HG03565 (cell line): Measurements from ENCODE around the gene NEMP2.
"Not testable (repeated sequence)": the region's sequence is repeated elsewhere in the genome, so short reads cannot be mapped to it uniquely, and the experiment has no call there.

Experiments used
- ATAC-seq: cut with Tn5 transposase; IDR thresholded peaks from one replicate; pipeline ENCODE4 v1.9.1; 2021; ENCODE audit warnings: mild to moderate bottlenecking, moderate library complexity; ENCODE audit not compliant: unreplicated experiment

Gene NEMP2

DNA sequence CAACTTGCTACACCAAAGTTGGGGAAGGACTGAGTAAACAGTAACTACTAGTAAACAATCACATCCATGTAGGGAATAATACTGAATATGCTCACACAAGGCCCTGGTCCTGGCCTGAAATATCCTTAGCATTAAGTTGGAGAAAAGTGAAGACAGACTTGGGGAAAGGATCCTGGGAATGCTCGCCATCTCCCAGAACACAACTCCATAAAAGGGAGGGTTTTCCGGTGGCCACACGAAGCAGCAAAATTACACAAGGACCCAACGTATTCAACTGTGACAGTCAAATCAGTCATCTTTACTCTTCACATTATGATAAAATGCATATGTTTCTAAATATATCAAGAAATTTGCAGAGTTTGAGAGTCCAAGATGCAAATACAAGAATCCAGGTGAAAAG is 7.3 kb downstream of the NEMP2 start:
- ATAC-seq = no peak

DNA sequence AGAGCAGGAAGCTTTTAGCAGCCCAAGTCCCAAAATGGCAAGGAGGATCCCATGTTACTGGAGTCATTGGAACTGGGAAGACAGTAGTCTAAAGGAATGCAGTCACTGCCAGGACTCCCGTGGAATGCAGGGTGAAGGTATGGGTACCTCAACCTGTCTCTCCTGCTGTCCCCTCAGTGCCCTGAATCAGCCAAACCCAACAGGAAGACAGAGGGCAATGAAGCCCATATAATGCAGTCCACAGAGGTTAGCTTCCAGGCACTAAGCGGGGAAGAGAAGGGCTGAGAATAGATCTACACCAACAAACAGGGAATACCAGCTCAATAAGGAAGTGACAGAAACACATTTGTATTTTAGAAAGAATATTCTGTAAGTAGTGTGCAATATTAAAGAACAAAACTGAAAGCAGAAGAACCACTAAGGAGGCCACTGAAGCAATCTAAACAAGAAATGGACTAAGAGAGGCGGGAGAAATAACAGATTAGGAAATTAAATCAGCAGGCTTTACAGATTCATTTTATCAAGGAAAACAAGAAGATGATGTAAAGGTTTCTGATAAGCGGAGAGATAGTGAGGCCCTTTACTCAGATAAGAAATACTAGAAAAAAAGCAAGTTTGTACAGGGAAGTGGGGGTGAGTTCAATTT is 8.3 kb downstream of the NEMP2 start:
- no peak for ATAC-seq

DNA sequence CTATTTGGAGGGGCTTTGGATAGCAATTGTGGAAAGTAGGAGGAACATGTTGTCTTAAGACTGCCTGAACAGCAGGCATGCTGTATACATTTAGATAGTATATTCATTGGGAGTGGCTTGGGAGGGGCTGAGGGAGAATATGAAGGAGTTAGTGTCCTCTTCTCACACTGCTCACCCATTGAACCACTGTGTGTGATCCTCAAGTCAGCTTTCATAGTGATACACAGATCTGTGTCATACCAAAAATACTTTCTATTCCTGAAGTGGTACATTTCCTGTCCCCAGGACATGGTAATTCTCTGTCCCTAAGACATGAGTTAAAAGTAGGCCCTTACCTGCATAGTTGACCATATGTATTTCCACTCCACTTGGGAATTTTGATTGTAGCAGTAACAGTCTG is 9.6 kb downstream of the NEMP2 start:
- ATAC-seq = no peak

DNA sequence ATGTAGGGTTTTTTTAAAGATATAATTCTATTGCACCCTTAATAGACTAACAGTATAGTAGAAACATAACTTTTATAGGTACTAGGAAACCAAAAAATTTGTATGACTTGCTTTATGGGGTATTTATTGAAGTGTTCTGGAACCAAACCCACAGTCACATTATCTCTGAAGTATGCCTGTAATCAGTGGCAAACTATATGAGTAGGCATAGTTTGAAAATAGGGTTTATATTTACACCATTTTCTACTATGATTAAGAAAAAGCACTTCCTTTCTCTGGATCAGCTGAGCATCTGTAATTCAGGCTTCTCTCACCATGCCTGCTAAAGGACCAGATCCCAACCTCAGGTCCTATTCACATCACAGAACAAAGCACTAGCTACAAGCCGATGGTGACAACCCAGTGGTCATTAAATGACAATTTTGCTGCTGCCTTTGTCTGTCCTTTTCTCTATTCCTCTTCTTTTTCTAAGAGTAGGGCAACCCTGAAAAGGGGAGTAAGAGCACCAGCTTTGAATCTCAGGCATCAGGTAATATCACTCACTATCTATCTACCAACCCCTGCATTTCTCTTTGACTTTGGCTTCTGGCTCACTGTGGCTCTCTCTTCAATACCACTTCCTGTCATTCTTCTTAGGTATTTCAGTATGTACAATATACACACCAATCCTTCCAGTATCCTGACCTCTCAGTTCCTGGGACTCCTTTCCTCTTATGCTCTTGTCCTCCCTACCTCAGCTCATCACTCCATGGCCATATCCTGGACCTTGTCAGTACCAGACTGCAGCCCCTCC is 14.4 kb downstream of the NEMP2 start:
- ATAC-seq = no peak

DNA sequence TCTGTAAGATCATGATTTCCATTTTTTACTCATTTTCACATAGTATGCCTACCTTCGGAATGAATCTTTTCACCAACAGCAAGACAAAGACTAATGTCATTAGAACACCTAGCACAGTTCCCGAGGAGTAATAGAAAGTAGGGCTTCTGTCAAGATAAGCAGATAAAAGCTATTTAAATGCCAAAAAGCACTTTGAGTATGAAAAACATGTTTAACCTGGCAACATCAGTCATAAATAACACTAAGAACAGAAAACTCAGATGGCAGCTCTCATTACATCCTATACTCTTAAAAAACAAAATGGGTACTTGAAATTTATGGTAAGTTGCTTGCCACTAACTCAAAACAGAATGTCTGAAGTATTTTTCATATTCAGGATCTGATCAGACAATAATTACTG is 17.1 kb downstream of the NEMP2 start:
- no peak for ATAC-seq

DNA sequence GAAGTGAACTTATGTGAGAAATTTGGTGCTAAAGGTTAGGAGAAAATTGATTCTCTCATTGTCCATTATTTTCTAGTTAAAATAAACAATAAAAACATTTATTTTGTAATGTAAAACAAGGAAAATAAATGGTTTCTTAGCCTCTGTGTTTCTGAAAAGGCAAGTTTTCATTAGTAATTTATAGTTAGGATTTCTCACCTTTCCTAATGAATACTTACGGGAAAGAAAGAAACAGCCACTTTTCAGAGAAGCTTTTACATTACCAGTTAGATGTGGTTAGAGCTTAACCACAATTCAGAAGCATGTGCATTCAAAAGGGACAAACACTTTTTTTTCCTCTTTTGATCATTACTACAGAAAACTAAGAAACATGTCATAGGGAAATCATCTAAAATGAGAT is 18.8 kb downstream of the NEMP2 start:
- ATAC-seq = no peak

DNA sequence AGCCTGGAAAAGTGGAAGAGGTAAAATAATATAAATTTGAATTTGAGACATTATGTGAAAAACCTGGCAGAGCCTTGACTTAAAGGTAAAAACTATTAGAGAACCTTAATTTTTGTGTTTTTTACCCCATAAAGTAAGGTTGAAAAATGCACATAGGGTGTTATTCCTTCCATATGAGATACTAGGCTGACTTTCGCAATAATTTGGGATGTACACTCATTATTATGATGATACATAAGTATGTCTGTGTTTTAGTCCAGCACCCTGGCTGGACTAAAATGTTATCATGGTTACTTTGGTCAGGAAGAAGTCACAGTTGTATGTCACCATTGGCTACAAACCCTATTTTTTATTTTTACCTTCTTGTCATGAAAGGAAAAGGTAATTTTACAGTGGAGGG is 19.8 kb downstream of the NEMP2 start:
- no peak for ATAC-seq

DNA sequence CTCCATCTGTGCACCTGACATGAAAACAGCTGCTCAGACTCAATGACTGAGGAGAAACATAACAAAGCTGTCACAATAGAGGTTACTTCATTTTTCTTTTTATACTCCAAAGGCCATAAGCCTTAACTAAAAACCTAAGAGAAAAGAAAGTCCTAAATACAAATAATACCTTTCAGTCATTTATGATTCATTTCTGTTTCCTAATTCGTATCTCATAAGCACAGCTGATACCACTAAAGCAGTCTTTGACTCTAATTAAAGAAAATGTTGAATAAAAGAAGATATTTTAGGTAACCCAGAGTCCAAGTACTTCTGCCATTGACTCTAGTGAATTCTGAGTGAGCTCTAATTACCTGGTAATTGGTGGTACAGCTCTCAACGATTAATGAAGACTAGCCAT is 20.6 kb downstream of the NEMP2 start:
- no peak for ATAC-seq

DNA sequence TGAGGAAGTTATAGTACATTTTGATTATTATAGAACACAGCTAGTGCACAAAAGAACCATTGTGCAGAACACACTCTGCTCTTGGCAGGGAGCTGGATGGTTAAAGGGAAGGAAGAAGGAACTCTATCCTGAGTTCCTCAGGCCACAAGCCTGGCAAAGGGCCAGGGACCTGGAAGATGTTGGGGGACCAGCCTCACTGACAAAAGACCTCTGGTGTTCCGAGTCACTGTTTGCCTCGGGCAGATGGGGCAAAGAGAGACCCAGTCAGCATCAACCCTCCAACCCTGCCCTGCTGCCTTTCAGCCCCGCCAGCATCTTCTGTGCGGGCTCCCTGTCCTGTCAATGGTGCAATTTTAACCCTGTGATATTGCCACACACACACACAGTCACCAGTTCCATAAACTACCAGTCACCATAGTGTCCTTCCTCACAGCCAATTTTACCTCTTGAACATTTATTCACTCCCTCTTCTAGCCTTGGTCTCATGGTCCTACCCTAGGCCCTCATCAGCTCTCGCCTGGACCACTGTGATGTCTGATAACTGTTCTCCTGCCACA is 21.9 kb downstream of the NEMP2 start:
- no peak for ATAC-seq

DNA sequence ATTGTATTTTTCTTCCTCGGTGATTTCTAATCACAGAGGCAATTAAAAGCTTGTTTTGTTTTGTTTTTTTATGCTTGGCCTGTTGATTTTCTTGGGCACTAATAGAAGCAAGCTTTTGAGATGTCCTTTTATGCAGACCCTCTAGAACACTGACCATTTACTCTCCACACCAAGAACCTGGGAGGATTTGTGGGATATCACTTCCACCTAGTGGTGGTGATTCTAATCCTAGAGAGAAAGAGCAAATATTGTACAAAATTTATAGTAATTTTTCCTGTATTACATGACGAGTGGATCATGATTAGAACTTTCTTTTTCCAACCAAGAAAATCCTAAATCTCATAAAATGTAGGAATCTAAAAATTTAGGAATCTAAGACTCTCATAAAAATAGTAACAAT is 23.4 kb downstream of the NEMP2 start:
- no peak for ATAC-seq

DNA sequence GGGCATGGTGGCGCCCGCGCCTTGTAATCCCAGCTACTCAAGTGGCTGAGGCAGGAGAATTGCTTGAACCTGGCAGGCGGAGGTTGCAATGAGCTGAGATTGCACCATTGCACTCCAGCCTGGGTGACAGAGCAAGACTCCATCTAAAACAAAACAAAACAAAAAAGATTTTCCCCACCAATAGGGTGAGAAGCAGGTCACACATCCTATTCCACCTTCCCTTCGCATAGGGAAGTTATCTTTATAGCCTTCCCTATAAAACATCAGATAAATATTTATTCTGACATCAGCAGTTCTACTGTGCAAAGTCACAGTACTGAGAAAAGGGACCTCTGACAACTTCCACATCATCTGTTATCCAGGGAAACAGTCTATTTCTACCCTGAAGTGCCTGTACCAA is 24.6 kb downstream of the NEMP2 start:
- not testable (repeated sequence) for ATAC-seq

DNA sequence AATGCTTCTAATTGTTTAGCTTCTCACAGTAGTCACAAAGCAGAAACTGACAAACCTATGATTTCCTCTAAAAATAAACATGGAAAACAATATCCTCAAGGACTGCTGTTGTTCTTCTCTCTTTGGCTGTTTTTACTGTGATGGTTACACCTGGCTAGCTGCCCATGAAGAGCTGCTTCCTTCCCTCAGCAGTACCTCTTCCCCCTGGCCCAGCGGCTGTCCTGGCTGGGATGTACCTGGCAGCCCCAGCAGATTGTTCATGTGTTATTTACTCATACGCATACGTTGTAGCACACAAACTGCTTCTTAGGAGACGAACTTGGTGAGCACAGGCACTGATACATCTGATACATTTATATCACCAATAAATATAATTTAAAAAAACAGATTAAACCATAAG is 27.4 kb downstream of the NEMP2 start:
- ATAC-seq = no peak

DNA sequence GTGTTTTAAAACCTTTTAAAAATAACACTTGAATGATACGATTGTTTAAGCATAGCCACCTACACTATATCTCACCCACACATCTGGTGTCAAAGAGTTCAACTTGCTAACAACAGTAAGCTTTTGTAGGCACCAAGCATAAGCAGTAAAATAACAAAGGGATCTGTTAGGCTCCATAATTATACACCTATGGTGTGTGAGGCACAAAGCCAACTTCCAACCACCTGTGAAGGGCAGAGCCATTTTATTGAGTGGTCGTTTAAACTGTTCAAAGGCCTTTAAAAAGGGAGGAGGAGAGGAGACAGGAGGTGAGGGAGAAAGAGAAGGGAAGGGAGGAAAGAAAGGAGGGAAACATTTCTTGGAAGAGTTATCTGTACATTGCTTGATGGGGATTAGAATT is 27.9 kb downstream of the NEMP2 start:
- ATAC-seq = no peak

DNA sequence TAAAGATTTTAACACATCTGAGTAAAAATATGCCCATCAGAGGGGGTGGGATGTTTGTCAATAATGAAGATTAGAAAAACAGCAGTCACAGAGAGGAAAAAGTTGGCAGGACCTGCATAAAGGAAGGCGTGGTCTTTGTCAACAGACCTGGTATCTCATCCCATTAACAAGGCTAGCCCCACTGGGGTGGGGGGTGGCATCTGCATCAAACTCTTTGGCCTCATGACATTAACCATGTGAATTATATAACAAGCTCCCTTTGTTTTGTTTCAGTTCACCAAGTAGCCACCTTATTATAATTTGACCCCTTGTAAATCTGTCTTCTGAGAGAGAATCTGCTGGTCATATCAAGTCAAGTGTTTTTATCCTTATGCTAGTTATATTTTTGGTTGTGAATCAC is 28.8 kb downstream of the NEMP2 start:
- no peak for ATAC-seq

DNA sequence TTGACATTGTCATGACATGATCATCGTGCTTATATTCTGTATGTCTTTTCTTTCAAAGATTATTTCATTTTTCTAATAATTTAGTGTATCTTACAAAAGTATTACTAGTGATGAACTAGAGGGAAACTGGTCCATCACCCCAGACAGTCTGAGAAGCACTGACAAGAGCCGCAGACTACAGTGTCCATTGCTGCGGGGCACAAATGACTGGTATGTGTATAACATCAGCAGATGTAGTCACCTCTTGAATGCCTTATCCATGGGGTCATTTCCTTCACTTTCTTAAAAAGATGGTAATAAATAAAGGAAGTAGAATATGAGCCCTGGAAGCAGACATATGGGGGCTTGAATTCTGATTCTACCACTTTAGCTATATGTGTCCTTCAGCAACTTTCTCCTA is 29.6 kb downstream of the NEMP2 start:
- no peak for ATAC-seq

DNA sequence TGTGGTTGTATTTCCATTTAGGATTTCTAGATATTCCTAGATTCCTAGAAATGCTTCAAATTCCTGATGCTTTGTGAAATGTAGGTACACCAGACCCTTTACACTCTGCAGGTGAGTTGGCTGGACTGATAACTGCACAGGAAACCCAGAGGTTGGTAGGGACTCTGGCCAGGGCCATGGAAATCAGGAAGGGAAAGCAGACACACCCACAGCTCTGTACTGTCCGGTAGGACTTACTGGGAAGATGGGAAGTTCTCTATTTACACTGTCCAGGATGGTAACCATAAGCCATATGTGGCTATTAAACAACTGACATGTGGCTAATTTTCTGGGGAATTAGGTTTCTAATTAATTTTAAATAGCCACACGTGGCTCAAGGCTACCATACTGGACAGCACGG is 31.4 kb downstream of the NEMP2 start:
- no peak for ATAC-seq

DNA sequence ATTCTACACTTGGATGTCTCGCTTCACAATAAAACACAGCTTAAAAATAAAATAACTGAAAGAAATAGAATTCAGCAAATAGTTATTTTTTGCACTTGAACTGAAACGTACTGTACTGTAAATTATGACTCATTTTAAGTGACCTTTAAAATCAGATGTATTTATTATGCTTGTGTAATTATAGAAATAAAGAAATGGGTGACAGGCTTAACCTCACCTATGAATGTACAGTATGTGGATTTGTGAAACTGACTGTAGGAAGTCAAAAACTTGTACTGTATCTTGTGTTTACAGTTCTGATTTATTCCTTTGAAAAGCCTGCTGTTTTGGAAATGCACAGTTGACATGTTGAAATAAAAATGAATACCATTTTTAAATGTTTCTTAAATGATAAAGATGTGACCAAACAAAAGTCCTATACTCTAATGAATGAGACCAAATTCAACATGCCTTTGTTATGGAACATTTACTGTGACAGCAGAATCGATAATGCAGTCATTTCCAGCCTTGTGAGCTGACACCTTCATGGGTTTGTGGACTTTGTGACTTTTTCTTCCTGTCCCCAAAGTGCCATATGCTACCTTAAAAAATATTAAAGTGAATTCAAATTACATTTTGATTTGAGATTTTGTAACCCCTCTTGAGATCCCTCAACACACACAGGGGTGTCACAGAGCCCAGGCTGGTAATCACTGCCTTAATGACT is 32.7 kb downstream of the NEMP2 start:
- no peak for ATAC-seq

DNA sequence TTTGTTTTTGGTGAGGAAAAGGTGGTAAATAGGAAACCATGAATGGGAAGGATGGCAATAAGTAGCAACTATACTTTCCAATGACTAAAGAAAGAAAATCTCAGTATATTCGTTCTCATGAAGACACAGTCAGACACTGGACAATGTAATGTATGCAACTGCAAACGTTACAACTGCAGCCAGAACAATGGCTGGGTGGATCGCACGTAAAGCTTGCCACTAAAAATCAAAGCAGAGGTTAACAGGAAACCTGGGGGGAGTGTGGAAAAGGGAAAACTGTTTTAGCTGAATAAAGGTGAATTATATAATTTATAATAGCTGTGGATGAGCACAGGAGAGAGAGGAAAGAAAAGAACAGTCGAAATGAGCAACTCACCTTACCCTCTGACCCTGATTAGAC is 33.3 kb downstream of the NEMP2 start:
- ATAC-seq = no peak

DNA sequence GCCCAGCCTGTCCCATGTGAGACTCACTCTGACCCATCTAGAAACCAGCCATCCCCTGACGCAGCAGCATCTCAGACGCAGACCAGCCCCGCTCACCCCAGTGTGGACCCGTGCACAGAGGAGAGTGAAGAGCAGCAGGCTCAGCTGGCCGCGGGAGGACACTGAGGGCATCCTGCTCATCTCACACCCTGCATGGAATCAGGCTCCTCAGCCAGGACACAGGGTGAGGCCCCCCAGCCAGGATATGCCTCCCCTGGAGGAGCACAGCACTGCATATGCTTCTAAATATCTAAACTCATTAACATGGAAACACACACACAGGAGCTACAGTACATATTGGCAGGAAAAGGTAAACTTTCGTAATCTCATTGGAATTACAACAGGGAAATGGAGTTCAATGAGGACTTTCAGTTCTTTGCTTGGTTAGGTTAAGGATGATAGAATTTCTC is 34.4 kb downstream of the NEMP2 start:
- ATAC-seq = no peak

DNA sequence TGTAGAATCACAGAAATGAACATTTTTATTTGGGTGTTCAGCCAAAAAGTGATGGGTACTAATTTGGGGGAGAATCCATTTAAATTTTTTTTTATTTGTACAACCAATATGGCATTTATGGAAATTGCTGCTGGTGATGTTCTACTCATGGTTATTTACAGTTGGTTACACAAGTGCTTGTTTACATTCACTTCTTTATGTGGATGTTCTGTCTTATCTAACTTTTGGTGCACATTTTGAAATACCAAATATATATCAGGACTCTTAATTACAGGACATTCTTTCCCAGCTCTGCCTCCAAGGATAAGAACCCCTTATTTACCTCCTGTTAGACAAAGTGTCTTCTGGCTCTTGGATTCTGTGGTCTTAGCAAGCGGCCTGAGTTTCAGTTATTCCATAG is 35.2 kb downstream of the NEMP2 start:
- no peak for ATAC-seq

DNA sequence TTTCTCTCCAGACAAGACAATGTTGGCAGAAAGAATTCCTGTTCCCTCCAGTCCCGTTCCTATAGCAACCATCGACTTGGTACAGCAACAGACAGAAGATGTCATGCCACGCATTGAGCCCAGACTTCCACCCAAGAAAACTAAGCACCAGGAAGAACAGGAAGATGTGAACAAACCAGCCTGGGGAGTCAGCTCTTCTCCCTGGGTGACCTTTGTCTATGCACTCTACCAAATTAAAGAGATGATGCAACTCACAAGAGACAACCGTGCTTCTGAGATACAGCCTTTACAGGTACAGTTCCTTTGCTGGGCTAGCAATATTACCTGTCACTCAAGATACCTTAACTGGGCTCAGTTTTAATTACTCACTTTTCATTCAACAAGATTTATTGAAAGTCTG is 37.1 kb downstream of the NEMP2 start:
- no peak for ATAC-seq
